Neuron (in vitro differentiated cells): Measurements from ENCODE around the gene NOLC1.

Experiments used
- H2AFZ ChIP-seq: one replicate; pipeline ENCODE4 v1.6.1; 2013; ENCODE audit warnings: low read depth, mild to moderate bottlenecking, inconsistent platforms, low read length, moderate library complexity
- H3K27me3 ChIP-seq: one replicate; pipeline ENCODE4 v1.6.1; 2013; ENCODE audit warnings: low read length; ENCODE audit not compliant: insufficient read depth
- H3K36me3 ChIP-seq: one replicate; pipeline ENCODE4 v1.6.1; 2013; ENCODE audit warnings: low read length; ENCODE audit not compliant: insufficient read depth
- H3K4me1 ChIP-seq: one replicate; pipeline ENCODE4 v1.6.1; 2013; ENCODE audit warnings: low read length; ENCODE audit not compliant: insufficient read depth
- H3K4me3 ChIP-seq: 2 replicates; pipeline ENCODE4 v1.5.1; 2013; ENCODE audit warnings: mild to moderate bottlenecking, low read length, moderate library complexity
- H3K9me3 ChIP-seq: one replicate; pipeline ENCODE4 v1.6.1; 2013; ENCODE audit warnings: low read length

The NOLC1 gene

GRCh38 chr10:102117391-102118159 is 34.6 kb upstream of the NOLC1 start:
- Histone ChIP-seq H3K27me3 (no peaks in the 10 kb centered on the region), H3K9me3 (no peaks in the 10 kb centered on the region), H2AFZ (no peak overlapping the region), H3K36me3 (peaks cover 3% of the 10 kb centered on the region), H3K4me1 (peaks cover 68% of the 10 kb centered on the region), H3K4me3 (peak overlapping the region; percentile 61)

- no peaks in the 10 kb centered on the region for H3K36me3 ChIP-seq
- H3K27me3 ChIP-seq = no peaks in the 10 kb centered on the region
- H3K9me3 ChIP-seq = no peaks in the 10 kb centered on the region
- peak overlapping the region; percentile 61 for H3K4me3 ChIP-seq
- H2AFZ ChIP-seq = no peak overlapping the region
- H3K4me1 ChIP-seq = peaks cover 56% of the 10 kb centered on the region
These were observed 33.3 kb upstream of the NOLC1 start for GRCh38 chr10:102118867-102119266.

GRCh38 chr10:102119417-102120141 is 32.6 kb upstream of the NOLC1 start:
- Histone ChIP-seq H3K4me1 (peaks cover 56% of the 10 kb centered on the region), H3K4me3 (peak overlapping the region; percentile 61), H3K9me3 (no peaks in the 10 kb centered on the region), H2AFZ (no peak overlapping the region), H3K36me3 (no peaks in the 10 kb centered on the region), H3K27me3 (no peaks in the 10 kb centered on the region)

GRCh38 chr10:102120142-102120990 is 31.8 kb upstream of the NOLC1 start, which contains the start of gene LDB1:
Gene LDB1 (minus strand): TSS chr10:102120368. CDS start chr10:102120110, 258 bp downstream.
- no peaks in the 10 kb centered on the region for H3K36me3 ChIP-seq
- H3K27me3 ChIP-seq = no peaks in the 10 kb centered on the region
- no peak within 1 kb of the TSS for H2AFZ ChIP-seq
- peaks cover 52% of the 10 kb centered on the region for H3K4me1 ChIP-seq
- peak within 1 kb of the TSS; percentile 61 for H3K4me3 ChIP-seq
- no peaks in the 10 kb centered on the region for H3K9me3 ChIP-seq

GRCh38 chr10:102120991-102121738 is 31.0 kb upstream of the NOLC1 start:
- H3K36me3 ChIP-seq = no peaks in the 10 kb centered on the region
- peaks cover 45% of the 10 kb centered on the region for H3K4me1 ChIP-seq
- H2AFZ ChIP-seq = no peak overlapping the region
- H3K9me3 ChIP-seq = no peaks in the 10 kb centered on the region
- H3K4me3 ChIP-seq = peak overlapping the region; percentile 61
- H3K27me3 ChIP-seq = no peaks in the 10 kb centered on the region

DNA sequence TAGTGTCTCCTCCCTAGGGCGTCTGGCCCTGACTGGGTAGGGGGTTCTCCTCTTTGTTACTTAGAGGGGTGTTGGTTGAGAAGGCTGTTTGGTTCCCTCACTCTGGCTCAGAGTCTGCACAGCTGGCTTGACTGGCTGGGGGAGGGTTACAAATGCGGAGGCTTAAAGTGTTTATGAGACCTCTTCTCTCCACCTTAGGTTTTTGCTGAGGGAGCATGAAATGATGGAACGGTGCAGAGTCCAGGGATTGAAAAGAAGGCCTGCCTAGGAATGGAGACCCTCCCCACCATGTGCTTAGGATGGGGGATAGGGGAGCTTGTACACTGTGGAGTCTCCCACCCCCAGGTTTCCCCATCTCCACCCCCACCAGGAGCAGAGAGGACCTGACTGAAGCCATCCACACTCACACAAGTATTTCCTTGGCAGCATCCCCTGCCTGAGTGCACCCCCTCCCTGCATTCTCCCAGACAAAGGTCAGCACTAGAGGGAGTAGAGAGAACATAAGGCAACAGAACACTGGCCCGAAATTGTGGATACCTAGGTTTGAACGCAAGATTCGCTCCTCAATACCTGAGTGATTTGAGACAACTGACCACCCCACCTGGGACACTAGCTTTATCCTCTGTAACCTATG is 30.3 kb upstream of the NOLC1 start:
- H3K4me3 ChIP-seq = peak overlapping the region; percentile 61
- H3K9me3 ChIP-seq = no peaks in the 10 kb centered on the region
- peaks cover 39% of the 10 kb centered on the region for H3K4me1 ChIP-seq
- H3K36me3 ChIP-seq = no peaks in the 10 kb centered on the region
- H2AFZ ChIP-seq = no peak overlapping the region
- no peaks in the 10 kb centered on the region for H3K27me3 ChIP-seq

GRCh38 chr10:102122450-102122849 is 29.7 kb upstream of the NOLC1 start:
- H3K4me1 ChIP-seq = peaks cover 33% of the 10 kb centered on the region
- no peak overlapping the region for H2AFZ ChIP-seq
- H3K4me3 ChIP-seq = no peak overlapping the region
- no peaks in the 10 kb centered on the region for H3K36me3 ChIP-seq
- no peaks in the 10 kb centered on the region for H3K27me3 ChIP-seq
- no peaks in the 10 kb centered on the region for H3K9me3 ChIP-seq

DNA sequence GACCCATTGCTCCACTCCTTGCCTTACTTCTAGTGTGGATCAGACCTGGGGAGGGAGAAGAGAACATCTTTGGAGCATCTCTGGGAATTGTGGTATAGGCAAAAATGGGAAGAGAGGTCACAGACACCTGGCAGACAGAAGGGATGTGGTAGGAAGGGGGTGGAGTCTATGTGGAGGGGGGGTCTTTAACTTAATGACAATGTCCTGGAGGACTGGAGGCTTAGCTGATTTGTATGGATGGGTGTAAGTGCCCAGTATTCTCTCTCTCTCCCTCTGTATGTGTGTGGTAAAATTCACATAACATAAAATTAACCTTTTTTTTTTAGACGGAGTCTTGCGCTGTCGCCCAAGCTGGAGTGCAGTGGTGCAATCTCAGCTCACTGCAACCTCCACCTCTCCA is 29.0 kb upstream of the NOLC1 start:
- Histone ChIP-seq H3K36me3 (no peaks in the 10 kb centered on the region), H3K27me3 (no peaks in the 10 kb centered on the region), H3K9me3 (no peaks in the 10 kb centered on the region), H3K4me1 (peaks cover 25% of the 10 kb centered on the region), H2AFZ (no peak overlapping the region), H3K4me3 (no peak overlapping the region)

DNA sequence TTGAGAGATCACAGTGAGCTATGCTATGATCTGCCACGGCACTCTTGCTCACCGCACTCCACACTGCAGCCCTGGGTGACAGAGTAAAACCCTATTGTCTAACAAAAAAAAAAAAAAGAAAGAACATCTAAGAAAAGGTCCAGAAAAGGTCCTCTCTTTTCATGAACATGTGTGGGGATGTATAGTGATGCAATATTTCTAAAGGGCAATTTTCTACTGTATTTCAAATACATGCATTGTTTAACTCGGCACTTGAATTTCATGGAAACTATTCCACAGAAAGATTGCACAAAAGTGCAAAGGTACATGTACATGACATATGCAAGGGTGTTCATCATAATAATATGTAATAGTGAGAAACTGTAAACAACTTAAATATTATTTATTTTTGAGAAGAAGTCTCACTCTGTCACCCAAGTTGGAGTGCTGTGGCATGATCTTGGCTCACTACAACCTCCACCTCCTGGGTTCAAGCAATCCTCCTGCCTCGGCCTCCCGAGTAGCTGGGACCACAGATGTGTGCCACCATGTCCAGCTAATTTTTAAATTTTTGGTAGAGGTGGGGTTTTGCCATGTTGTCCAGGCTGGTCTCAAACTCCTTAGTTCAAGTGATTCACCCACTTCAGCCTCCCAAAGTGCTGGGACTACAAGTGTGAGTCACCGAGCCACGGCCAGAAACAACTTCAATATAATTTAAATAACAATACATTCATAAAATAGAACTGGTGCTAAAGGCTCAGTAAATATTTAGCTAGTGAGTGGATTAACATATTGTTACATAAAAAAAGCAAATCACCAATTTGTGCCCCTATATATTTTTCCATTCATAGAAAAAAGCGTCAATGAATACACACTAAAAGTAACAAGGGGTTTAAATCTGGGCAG is 20.7 kb upstream of the NOLC1 start:
- no peak overlapping the region for H3K4me3 ChIP-seq
- H3K4me1 ChIP-seq = peaks cover 11% of the 10 kb centered on the region
- no peaks in the 10 kb centered on the region for H3K9me3 ChIP-seq
- H2AFZ ChIP-seq = peak overlapping the region; percentile 80
- H3K36me3 ChIP-seq = no peaks in the 10 kb centered on the region
- no peaks in the 10 kb centered on the region for H3K27me3 ChIP-seq

GRCh38 chr10:102132193-102132562 is 20.0 kb upstream of the NOLC1 start:
- Histone ChIP-seq H3K4me3 (peak overlapping the region; percentile 53), H3K27me3 (no peaks in the 10 kb centered on the region), H3K36me3 (no peaks in the 10 kb centered on the region), H3K9me3 (no peaks in the 10 kb centered on the region), H2AFZ (peak overlapping the region; percentile 80), H3K4me1 (peaks cover 11% of the 10 kb centered on the region)

DNA sequence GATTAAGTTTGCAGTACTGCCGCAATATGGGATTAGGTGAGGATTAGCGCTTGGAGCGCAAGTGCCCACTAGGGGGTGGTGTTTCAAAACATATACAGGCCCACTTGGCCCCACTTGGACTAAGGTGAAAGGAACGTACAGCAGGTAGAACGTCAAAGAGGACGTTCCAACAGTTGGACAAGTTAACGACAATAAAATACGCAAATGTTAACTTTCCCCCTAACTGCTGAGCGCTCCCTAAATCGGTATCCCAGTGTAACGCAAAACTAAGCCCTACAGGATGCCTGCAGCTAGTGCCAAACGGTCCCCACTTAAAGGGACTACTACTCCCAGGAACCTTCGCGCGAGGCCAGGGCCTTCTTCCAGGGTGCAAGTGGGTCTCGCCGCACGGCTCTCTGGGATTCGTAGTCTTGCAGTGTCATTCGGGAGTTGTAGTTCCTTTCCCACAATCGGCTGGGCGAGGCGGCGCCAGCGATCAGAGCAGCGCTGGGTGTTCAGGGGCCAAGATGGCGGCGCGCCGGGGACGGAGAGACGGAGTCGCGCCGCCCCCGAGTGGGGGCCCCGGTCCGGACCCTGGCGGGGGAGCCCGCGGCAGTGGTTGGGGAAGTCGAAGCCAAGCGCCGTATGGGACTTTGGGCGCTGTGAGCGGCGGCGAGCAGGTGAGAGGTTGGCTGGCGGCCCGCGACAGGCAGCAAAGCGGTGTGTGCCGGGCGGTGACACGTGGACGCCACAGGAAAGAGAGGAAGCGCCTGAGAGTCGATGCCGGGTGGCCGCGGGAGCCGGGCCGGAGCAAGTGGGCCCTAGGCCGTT is 19.4 kb upstream of the NOLC1 start, which contains the start of gene PPRC1:
PPRC1 (plus strand) TSS at position 478 of the 810 bp plus-strand sequence; CDS start at position 507, 29 bp downstream.
- Histone ChIP-seq H3K36me3 (peaks cover 3% of the 10 kb centered on the region), H3K4me3 (peak within 1 kb of the TSS; percentile 53), H2AFZ (peak within 1 kb of the TSS; percentile 80), H3K4me1 (peaks cover 11% of the 10 kb centered on the region), H3K9me3 (no peaks in the 10 kb centered on the region), H3K27me3 (no peaks in the 10 kb centered on the region)
